H1 (cell line): ENCODE results near the gene CELSR1. TPM values are rescaled to one million over a fixed set of nuclear protein-coding genes. Genes with fewer than 3 reads are reported as not detected.

Experiments
- BRCA1 ChIP-seq: IDR thresholded peaks from 2 replicates; pipeline ENCODE4 v1.6.1; 2012; ENCODE audit warnings: low read depth, low read length, improper control_type of control experiment
- CEBPB ChIP-seq: IDR thresholded peaks from 2 replicates; pipeline ENCODE4 v1.6.1; 2012; ENCODE audit warnings: low read depth, low read length
- CHD2 ChIP-seq: IDR thresholded peaks from 2 replicates; pipeline ENCODE4 v1.6.1; 2012; ENCODE audit warnings: low read length, improper control_type of control experiment
- CREB1 ChIP-seq: IDR thresholded peaks from 2 replicates; pipeline ENCODE4 v1.6.1; 2012; ENCODE audit warnings: inconsistent platforms
- CTBP2 ChIP-seq: IDR thresholded peaks from 2 replicates; pipeline ENCODE4 v1.7.0; 2011; ENCODE audit warnings: borderline replicate concordance, mild to moderate bottlenecking, moderate library complexity, mixed read lengths, low read length; ENCODE audit not compliant: insufficient read depth, insufficient read length
- HDAC2 ChIP-seq, 2 experiments: fragments of 300-600 bp in 1 of 2; sonication (generic) in 1 of 2; IDR thresholded peaks; 2 replicates each; pipeline ENCODE4 v1.6.1; 2011 to 2012; ENCODE audit warnings: low read depth in 2 of 2, low read length in 2 of 2, mild to moderate bottlenecking in 2 of 2, moderate library complexity in 2 of 2, borderline replicate concordance in 1 of 2, inconsistent platforms in 1 of 2
- JUN ChIP-seq: IDR thresholded peaks from 2 replicates; pipeline ENCODE4 v1.6.1; 2011; ENCODE audit warnings: low read depth, mild to moderate bottlenecking, improper control_type of control experiment, low read length
- KDM1A ChIP-seq: fragments of 200-600, 300-600 bp; sonication (generic); IDR thresholded peaks from 2 replicates; pipeline ENCODE4 v1.7.1; 2016; ENCODE audit warnings: mild to moderate bottlenecking, low read length, borderline replicate concordance
- KDM5A ChIP-seq: fragments of 200-600 bp; IDR thresholded peaks from 2 replicates; pipeline ENCODE4 v1.7.1; 2012; ENCODE audit warnings: mild to moderate bottlenecking, low read length, inconsistent platforms, mixed read lengths
- MAFK ChIP-seq: IDR thresholded peaks from 2 replicates; pipeline ENCODE4 v1.6.1; 2012; ENCODE audit warnings: low read depth, mild to moderate bottlenecking, improper control_type of control experiment, low read length
- MAX ChIP-seq: IDR thresholded peaks from 2 replicates; pipeline ENCODE4 v1.6.1; 2012; ENCODE audit warnings: inconsistent platforms
- NANOG ChIP-seq: IDR thresholded peaks from 2 replicates; pipeline ENCODE4 v1.6.1; 2011; ENCODE audit warnings: low read length, low read depth, mild to moderate bottlenecking, inconsistent platforms; ENCODE audit not compliant: insufficient read depth, poor library complexity, severe bottlenecking
- PHF8 ChIP-seq: fragments of 200-600 bp; sonication (generic); conservative IDR thresholded peaks from 2 replicates; pipeline ENCODE4 v1.7.1; 2012; ENCODE audit warnings: low read depth, mild to moderate bottlenecking, inconsistent platforms, low read length, moderate library complexity
- RBBP5 ChIP-seq: IDR thresholded peaks from 2 replicates; pipeline ENCODE4 v1.7.1; 2012; ENCODE audit warnings: low read depth, mild to moderate bottlenecking, inconsistent platforms, low read length, moderate library complexity, borderline replicate concordance
- RNF2 ChIP-seq: fragments of 200-900, 300-1000 bp; sonication (generic); IDR thresholded peaks from 2 replicates; pipeline ENCODE4 v1.7.1; 2016; ENCODE audit warnings: borderline replicate concordance, low read depth, mild to moderate bottlenecking, antibody characterized with exemption, low read length; ENCODE audit not compliant: poor library complexity, severe bottlenecking; ENCODE audit errors: missing control alignments
- RXRA ChIP-seq: IDR thresholded peaks from 2 replicates; pipeline ENCODE4 v1.6.1; 2011; ENCODE audit warnings: low read depth, mild to moderate bottlenecking, low read length, moderate library complexity; ENCODE audit not compliant: insufficient read depth
- SAP30 ChIP-seq: fragments of 300-600 bp; sonication (generic); IDR thresholded peaks from 2 replicates; pipeline ENCODE4 v1.7.1; 2012; ENCODE audit warnings: low read length, moderate library complexity, mild to moderate bottlenecking, inconsistent platforms; ENCODE audit not compliant: insufficient read depth, insufficient replicate concordance
- SRF ChIP-seq: IDR thresholded peaks from 2 replicates; pipeline ENCODE4 v1.6.1; 2011; ENCODE audit warnings: mild to moderate bottlenecking, low read depth, low read length, moderate library complexity
- TAF1 ChIP-seq: IDR thresholded peaks from 2 replicates; pipeline ENCODE4 v1.6.1; 2011; ENCODE audit warnings: mild to moderate bottlenecking, low read depth, low read length
- TCF12 ChIP-seq: IDR thresholded peaks from 2 replicates; pipeline ENCODE4 v1.6.1; 2011; ENCODE audit warnings: low read depth, mild to moderate bottlenecking, low read length
- USF2 ChIP-seq: IDR thresholded peaks from 2 replicates; pipeline ENCODE4 v1.6.1; 2011; ENCODE audit warnings: low read length, improper control_type of control experiment
- polyA plus RNA-seq, 7 experiments: library from polyadenylated mRNA; depleted of rRNA in 3 of 7; stranded (reverse) in 5 of 7; unstranded in 2 of 7; fragments of >200 nt in 5 of 7; fragments of 200-250 nt in 2 of 7; gene quantifications; 1 replicate in 5 of 7; 2 replicates in 1 of 7; 4 replicates in 1 of 7; pipeline versions ENCODE4 v1.2.1 to v1.2.3, GENCODE V29; 2011 to 2013; ENCODE audit warnings: missing spikeins in 2 of 7, mixed read lengths in 2 of 7
- total RNA-seq: library from RNA; stranded (reverse); fragmentation: NEBNext Ultra II Directional; extraction: Animal tissue kit (Norgen Biotek cat#: 25700); gene quantifications from 2 replicates; pipeline ENCODE4 v1.2.1, GENCODE V29; 2021

Gene CELSR1
- total and polyA plus RNA-seq, 2 of the 8 experiments (the other 6 are each of a cell fraction or from before 2014, with no cell fraction given), result 9.0 to 12.4 TPM

DNA sequence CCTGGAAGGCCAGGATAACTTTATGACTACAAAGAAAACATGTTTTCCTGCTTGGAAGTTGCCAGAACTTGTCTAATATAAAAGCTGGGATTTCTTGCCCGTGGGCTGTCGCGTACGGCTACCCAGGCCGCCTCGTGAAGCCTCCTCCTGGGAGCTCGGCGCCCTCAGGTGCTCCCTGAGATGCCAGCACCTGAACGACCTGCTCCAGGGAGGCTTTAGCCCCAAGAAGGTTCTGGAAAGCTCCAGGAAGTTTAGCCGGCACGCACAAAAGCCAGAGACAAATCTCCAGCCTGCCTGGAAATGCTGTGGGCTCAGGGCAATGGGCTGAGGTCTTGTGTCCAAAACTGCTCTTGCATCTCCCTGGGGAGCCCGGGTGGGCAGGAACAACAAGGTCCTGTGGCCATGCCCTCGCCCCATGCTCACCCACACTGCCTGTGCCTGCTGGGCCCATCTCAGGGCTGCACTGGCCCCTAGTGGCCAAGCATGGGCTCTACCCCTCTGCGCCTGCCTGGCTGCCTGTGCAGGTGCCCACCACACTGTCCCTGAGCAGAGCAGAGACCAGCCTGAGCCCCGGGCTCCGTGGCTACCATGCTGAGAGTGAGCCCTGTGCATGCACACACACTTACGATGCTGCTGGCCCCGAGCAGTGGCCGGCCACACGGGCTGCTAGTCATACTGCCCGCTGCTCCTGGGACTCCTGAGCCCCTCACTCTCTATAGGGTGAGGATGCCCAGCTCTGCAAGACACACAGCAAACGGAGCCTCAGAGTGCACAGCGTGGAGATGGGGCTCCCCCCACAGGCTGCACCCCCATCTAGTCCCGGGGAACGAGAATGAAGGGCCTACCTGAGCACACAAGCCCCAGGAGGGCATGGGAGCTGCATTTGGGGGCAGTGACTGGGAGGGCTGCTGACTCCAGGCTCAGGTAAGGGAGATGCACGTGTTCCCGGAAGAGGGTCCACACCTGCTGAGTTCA lies 4.9 kb upstream of the CELSR1 start (continued):
- TF ChIP-seq TCF12 (no peak), JUN (no peak), SRF (no peak), CHD2 (no peak), RNF2 (no peak), KDM5A (no peak), CTBP2 (peak; percentile 23), MAFK (no peak), NANOG (peak; percentile 8), CEBPB (no peak), PHF8 (no peak), TAF1 (no peak), HDAC2 (IDR thresholded peaks at IDR 0.05; ENCODE audit: borderline replicate concordance in 1 of 2, low read depth in 2 of 2, low read length in 2 of 2) (0 out of 4 replicates have a peak, but pooled peaks of 1 of the 2 experiments have one; percentile 40), BRCA1 (no peak), RBBP5 (no peak), RXRA (no peak), MAX (peak; percentile 62), SAP30 (no peak), CREB1 (no peak), KDM1A (peak; percentile 42; the same call in 1 of the 2 replicates), USF2 (peak; percentile 20; the same call in 1 of the 2 replicates)
